HEK293 (cell line): ENCODE measurements around the gene SMYD1.

Source experiments
- CTCF ChIP-seq: fragments of 450-650 bp; formaldehyde crosslinking; IDR thresholded peaks from 2 replicates; pipeline ENCODE4 v1.5.1; 2016; ENCODE audit warnings: missing biosample characterization, missing genetic modification characterization
- ELK4 ChIP-seq: IDR thresholded peaks from 2 replicates; pipeline ENCODE4 v1.6.1; 2011; ENCODE audit warnings: mild to moderate bottlenecking, low read depth, low read length, borderline replicate concordance
- REST ChIP-seq: fragments of 450-650 bp; formaldehyde crosslinking; IDR thresholded peaks from 2 replicates; pipeline ENCODE4 v1.5.1; 2016; ENCODE audit warnings: missing biosample characterization, missing genetic modification characterization
- ZNF138 ChIP-seq: fragments of 450-650 bp; formaldehyde crosslinking; IDR thresholded peaks from 2 replicates; pipeline ENCODE4 v1.5.1; 2016; ENCODE audit warnings: missing biosample characterization, missing genetic modification characterization, borderline replicate concordance
- ZNF248 ChIP-seq: fragments of 450-650 bp; formaldehyde crosslinking; IDR thresholded peaks from 2 replicates; pipeline ENCODE4 v1.5.1; 2017; ENCODE audit warnings: missing biosample characterization, missing genetic modification characterization
- ZNF280D ChIP-seq: fragments of 450-650 bp; formaldehyde crosslinking; IDR thresholded peaks from 2 replicates; pipeline ENCODE4 v1.5.1; 2016; ENCODE audit warnings: missing biosample characterization, missing genetic modification characterization
- ZNF302 ChIP-seq: fragments of 450-650 bp; formaldehyde crosslinking; IDR thresholded peaks from 2 replicates; pipeline ENCODE4 v1.5.1; 2016; ENCODE audit warnings: missing biosample characterization, missing genetic modification characterization, low read depth
- ZNF555 ChIP-seq: fragments of 450-650 bp; formaldehyde crosslinking; conservative IDR thresholded peaks from 2 replicates; pipeline ENCODE4 v1.5.1; 2017; ENCODE audit warnings: missing biosample characterization, mild to moderate bottlenecking, missing genetic modification characterization, inconsistent platforms
- ZNF777 ChIP-seq: fragments of 450-650 bp; formaldehyde crosslinking; IDR thresholded peaks from 2 replicates; pipeline ENCODE4 v1.5.1; 2017; ENCODE audit warnings: missing biosample characterization, missing genetic modification characterization, borderline replicate concordance
- TF ChIP-seq, protein P1 (sequence below): fragments of 450-650 bp; formaldehyde crosslinking; IDR thresholded peaks from 2 replicates; pipeline ENCODE4 v1.5.1; 2017; ENCODE audit warnings: missing biosample characterization, missing genetic modification characterization
- TF ChIP-seq, protein P2 (sequence below): fragments of 450-650 bp; formaldehyde crosslinking; IDR thresholded peaks from 2 replicates; pipeline ENCODE4 v1.5.1; 2017; ENCODE audit warnings: missing biosample characterization, mild to moderate bottlenecking, missing genetic modification characterization, moderate library complexity

DNA sequence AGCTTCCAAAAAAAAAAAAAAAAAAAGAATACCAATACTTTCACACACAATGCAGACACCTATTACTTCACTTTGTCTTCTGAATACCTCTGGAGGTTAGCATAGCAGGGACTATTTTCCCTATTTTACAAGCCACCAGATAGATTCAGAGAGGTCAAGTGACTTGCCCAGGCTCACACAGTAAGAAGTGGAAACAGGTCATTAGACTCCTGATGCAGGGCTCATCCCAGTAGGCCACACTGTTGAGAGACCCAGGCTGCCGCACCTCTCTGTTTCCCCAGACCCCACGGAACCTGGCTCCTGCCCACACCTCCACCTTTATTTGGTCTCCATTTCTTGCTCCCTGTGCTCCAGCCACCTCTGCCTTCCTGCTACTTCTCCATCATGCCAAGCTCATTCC, 19.4 kb downstream of the SMYD1 start:
- TF ChIP-seq, protein P1, sequence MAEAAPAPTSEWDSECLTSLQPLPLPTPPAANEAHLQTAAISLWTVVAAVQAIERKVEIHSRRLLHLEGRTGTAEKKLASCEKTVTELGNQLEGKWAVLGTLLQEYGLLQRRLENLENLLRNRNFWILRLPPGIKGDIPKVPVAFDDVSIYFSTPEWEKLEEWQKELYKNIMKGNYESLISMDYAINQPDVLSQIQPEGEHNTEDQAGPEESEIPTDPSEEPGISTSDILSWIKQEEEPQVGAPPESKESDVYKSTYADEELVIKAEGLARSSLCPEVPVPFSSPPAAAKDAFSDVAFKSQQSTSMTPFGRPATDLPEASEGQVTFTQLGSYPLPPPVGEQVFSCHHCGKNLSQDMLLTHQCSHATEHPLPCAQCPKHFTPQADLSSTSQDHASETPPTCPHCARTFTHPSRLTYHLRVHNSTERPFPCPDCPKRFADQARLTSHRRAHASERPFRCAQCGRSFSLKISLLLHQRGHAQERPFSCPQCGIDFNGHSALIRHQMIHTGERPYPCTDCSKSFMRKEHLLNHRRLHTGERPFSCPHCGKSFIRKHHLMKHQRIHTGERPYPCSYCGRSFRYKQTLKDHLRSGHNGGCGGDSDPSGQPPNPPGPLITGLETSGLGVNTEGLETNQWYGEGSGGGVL (tag by site-specific recombination) = no peak
- TF ChIP-seq ZNF555 = no peak
- no peak for TF ChIP-seq ZNF280D
- no peak for TF ChIP-seq CTCF (tag by site-specific recombination)
- no peak for TF ChIP-seq ZNF248
- no peak for TF ChIP-seq REST (tag by site-specific recombination)
- TF ChIP-seq, protein P2, sequence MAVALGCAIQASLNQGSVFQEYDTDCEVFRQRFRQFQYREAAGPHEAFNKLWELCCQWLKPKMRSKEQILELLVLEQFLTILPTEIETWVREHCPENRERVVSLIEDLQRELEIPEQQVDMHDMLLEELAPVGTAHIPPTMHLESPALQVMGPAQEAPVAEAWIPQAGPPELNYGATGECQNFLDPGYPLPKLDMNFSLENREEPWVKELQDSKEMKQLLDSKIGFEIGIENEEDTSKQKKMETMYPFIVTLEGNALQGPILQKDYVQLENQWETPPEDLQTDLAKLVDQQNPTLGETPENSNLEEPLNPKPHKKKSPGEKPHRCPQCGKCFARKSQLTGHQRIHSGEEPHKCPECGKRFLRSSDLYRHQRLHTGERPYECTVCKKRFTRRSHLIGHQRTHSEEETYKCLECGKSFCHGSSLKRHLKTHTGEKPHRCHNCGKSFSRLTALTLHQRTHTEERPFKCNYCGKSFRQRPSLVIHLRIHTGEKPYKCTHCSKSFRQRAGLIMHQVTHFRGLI = no peak
- TF ChIP-seq ZNF777 (tag by site-specific recombination) = no peak
- no peak for TF ChIP-seq ELK4
- no peak for TF ChIP-seq ZNF138 (tag by site-specific recombination)
- TF ChIP-seq ZNF302 (tag by site-specific recombination) = no peak
